Inflammatory macrophage treated with lipopolysaccharide for 1 hour (primary cell): ENCODE results near the gene ARFGAP3.
"Not testable (repeated sequence)": the region's sequence is repeated elsewhere in the genome, so short reads cannot be mapped to it uniquely, and the experiment has no call there.

Source experiments
- DNase-seq, 2 donors: peaks; one replicate each; pipeline ENCODE4 v3.0.0-alpha.2; 2020 to 2022

The ARFGAP3 gene

GRCh38 chr22:42763965-42764480, 93.0 kb downstream of the ARFGAP3 start:
- DNase-seq = no peak

DNA sequence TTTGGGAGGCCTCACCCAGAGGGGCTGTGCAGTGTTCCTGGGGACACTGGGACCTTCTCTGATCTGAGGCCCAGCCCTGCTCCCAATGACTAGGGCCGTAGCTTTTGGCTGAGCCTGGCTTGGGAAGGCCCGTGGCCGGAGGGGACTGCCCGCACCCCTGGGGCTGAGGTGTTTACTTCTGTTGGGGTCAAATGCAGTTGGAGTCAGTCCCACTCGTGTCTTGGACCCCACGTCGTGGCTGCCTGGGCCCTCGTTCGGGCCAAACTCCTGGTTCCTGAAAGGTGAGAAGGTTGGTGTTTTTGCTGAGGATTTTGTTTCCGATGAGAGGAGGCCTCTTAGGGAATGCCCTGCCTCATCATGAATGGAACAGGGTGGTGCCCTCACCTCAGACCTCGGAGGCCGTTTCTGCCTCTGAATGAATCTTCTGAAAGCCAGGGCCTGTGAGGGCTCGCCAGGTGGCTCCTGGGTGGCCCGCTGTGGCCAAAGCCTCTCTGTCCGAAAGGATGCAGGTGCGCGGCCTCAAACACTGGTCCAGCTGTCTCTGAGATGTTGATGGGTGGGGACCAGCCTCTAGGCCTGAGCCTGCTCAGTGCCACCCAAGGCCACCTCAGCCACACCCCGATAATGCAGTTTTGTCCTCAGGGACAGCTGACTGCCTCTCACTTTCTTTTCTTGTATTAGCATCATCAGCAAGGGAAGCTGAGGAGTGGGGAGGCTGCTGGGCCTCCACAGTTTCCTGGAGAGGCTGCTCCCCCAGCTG, 96.1 kb downstream of the ARFGAP3 start:
- no peak for DNase-seq

- DNase-seq = peak in 1 of 2 donors; percentile 56
Observed at GRCh38 chr22:42758931-42759629, 98.0 kb downstream of the ARFGAP3 start.

DNA sequence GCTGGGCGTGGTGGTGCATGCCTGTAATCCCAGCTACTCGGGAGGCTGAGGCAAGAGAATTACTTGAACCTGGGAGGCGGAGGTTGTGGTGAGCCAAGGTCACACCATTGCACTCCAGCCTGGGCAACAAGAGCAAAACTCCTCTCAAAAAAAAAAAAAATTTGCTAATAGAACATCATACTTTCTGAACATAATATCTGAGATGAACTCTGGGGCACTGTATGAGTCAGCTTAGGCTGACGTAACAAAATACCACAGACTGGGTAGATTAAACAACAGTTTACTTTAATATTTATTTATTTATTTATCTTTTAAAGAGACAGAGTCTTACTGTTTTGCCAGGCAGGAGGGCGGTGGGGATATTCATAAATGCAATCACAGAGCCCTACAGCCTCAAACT, 101.5 kb downstream of the ARFGAP3 start:
- DNase-seq = peak; percentile 54 to 63

- not testable (repeated sequence) for DNase-seq
Observed at GRCh38 chr22:42755121-42755520, 102.0 kb downstream of the ARFGAP3 start.

DNA sequence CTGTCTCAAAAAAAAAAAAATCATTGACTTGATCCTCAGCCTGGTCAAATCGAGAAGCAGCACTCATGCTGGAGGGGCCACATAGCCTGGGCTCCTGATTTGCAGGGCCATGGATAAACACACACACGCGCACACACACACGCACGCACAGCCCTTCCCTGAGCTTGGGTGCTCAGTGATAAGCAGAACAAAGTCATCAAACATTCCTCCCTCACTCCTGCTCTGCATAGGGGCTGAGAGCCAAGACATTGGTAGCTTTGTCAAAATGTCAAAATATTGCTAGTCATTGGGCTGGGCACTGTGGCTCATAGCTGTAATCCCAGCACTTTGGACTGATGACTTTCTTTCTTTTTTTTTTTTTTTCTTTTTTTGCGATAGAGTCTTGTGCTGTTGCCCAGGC, 102.4 kb downstream of the ARFGAP3 start:
- no peak for DNase-seq

DNA sequence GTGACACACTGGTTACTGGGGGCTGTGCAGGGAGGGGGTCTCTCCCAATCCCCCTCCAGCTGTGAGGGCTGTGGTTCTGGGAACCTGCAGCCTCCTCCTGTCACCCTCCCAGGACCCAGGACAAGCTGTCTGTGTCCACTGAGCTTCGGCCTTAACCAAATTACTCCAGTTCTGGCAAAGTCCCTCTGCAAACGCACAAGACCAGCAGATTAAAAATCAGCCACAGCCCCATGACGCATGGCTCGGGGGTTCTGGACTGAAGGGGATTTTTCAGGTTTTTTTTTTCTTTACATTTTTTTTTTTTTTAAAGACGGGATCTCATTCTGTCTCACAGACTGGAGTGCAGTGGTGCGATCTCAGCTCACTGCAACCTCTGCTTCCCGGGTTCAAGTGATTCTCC, 104.2 kb downstream of the ARFGAP3 start:
- peak in 1 of 2 donors; percentile 31 for DNase-seq

DNA sequence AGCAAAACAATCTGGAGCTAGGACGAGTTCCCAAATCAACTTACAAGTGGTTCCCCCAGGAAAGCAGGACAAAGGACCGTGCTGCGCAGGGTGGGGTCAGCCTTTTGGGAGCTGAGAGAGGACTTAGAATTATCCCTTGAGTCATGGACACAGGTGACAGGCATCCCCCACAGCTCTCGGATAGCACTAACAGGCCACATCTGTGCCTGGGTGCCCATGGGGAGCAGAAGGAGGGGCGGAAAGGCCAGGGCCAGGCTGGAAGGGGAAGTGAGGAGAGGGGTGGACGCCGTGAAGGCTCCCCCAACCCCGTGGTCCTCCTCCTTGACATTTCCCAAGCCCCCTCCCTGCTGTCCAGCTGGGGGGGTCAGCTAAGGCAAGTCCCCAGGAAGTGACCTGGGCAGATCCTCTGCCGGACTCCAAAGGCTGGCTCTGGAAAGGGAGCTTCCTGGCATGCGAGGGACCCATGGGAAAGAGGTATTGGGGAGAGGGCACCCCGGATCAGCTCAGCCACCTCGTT, 104.8 kb downstream of the ARFGAP3 start:
- DNase-seq = no peak

GRCh38 chr22:42750421-42750820, 106.7 kb downstream of the ARFGAP3 start:
- not testable (repeated sequence) for DNase-seq

DNA sequence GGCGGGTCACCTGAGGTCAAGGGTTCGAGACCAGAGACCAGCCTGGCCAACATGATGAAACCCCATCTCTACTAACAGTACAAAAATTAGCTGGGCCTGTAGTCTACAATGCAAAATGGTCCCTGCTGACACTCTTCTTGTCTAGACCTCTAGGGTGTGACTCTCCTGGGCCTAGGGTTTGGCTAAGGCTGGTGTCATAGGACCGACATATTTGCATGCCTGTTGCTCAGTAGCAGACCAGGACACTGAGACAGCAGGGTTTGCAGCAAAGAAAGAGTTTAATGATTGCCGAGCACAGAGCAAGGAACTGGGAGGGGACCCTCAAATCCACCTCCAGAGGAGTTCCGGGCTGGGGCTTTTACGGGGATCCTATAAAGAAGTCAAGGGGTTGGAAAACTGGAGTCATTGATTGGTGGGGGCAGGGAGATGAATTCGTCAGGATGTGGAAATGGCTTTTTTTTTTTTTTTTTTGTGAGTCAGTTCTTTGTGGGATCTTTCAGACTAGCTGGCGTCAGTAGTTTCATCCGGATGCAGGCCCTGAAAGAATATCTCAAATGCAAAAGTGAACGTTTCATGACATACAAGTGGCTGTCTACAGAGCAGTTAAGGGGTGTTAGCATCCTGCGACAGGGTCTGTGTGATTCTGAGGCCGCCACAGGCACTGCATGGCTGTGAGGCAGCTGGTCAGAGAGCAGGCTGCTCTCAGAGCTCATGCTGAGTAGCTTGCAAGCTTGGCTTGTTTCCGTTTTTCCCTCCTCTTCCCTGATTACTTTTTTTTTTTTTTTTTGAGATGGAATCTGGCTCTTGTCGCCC, 109.2 kb downstream of the ARFGAP3 start:
- no peak for DNase-seq
